Body of pancreas (tissue), 4 donors: ENCODE results near the gene ABCC9. TPM values are rescaled to one million over a fixed set of nuclear protein-coding genes. Genes with fewer than 3 reads are reported as not detected.

Experiments
- ATAC-seq: fragments of 150-250 bp; one replicate; pipeline ENCODE4 v1.9.1; 2016
- DNase-seq, 4 donors: peaks; one replicate each; pipeline ENCODE4 v3.0.0-alpha.2; 2019
- H3K27ac ChIP-seq, 4 donors: fragments of 200-600 bp; sonication (generic); 1 replicate in 3 of 4; 2 replicates in 1 of 4; pipeline versions ENCODE4 v1.5.1 to v1.6.1; 2016 to 2019; ENCODE audit warnings: mild to moderate bottlenecking in 1 of 4, mixed read lengths in 1 of 4, moderate library complexity in 1 of 4
- H3K27me3 ChIP-seq, 2 donors: fragments of 200-600 bp; sonication (generic); one replicate each; pipeline ENCODE4 v1.6.0; 2016; ENCODE audit warnings: mild to moderate bottlenecking in 1 of 2
- H3K36me3 ChIP-seq, 2 donors: fragments of 200-600 bp; sonication (generic); replicated peaks in 1 of 2; 2 replicates each; pipeline ENCODE4 v1.5.1; 2016; ENCODE audit warnings: low read depth in 2 of 2; ENCODE audit not compliant: insufficient read depth in 1 of 2
- H3K4me1 ChIP-seq: fragments of 200-600 bp; sonication (generic); one replicate; pipeline ENCODE4 v1.6.0; 2016
- H3K4me3 ChIP-seq, 2 donors: fragments of 200-600 bp; sonication (generic); 1 replicate in 1 of 2; 2 replicates in 1 of 2; pipeline ENCODE4 v1.5.1; 2016 to 2019
- H3K9me3 ChIP-seq, 3 donors: fragments of 200-600 bp; sonication (generic); 1 replicate in 2 of 3; 2 replicates in 1 of 3; pipeline ENCODE4 v1.5.1; 2016
- CTCF ChIP-seq, 7 experiments: fragments of 450-650 bp in 4 of 7; fragments of 200-600 bp in 3 of 7; sonication (generic) in 3 of 7; IDR thresholded peaks; one replicate each; pipeline ENCODE4 v1.5.1; 2016 to 2019; ENCODE audit warnings: antibody characterized with exemption in 7 of 7
- POLR2A ChIP-seq, 3 donors: fragments of 450-650 bp; IDR thresholded peaks; one replicate each; pipeline ENCODE4 v1.6.1; 2016; ENCODE audit warnings: antibody characterized with exemption in 3 of 3, mild to moderate bottlenecking in 2 of 3
- WGBS, 2 donors: methylation state at CpG; one replicate each; pipeline ENCODE4 v1.1.5; 2017; 5-methylcytosine and 5-hydroxymethylcytosine counted together
- intact Hi-C: fragments of 100-400 bp; cut with DNase I; formaldehyde crosslinking; loops from one replicate; pipeline ENCODE4 v1.15.1; 2023
- total RNA-seq, 2 donors: library from RNA; depleted of rRNA; stranded (reverse); fragments of >200 nt; gene quantifications; one replicate each; pipeline ENCODE4 v1.1.0, GENCODE V29; 2016

ABCC9 gene
- total RNA-seq, 2 donors from 2014 or later: 12.2 to 13.2 TPM

GRCh38 chr12:21825886-21826617 is 115.2 kb downstream of the ABCC9 start:
- WGBS, 2 donors: 61 to 66% methylated on average over 2 of the region's 2 CpGs
- Histone ChIP-seq H3K36me3 (no peaks in the 10 kb centered on the region), H3K4me1 (peaks cover 23% of the 10 kb centered on the region), H3K9me3 (no peaks in the 10 kb centered on the region), H3K4me3 (no peak overlapping the region), H3K27ac (peak overlapping the region in 2 of 4 donors; percentile 48 to 52), H3K27me3 (no peaks in the 10 kb centered on the region)
- intact Hi-C loops: no loop called here
- no peak for ATAC-seq
- TF ChIP-seq CTCF (IDR thresholded peaks at IDR 0.05) (no peak), POLR2A (IDR thresholded peaks at IDR 0.05) (no peak)
- no peak for DNase-seq

- 89 to 91% methylated on average over 8 of the region's 8 CpGs for WGBS, 2 donors
- DNase-seq (peak in 3 of 4 donors; percentile 7 to 14 (median 11)), ATAC-seq (peak; percentile 26)
Observed at GRCh38 chr12:21823581-21823980, 117.6 kb downstream of the ABCC9 start.

GRCh38 chr12:21819678-21820077 is 121.5 kb downstream of the ABCC9 start:
- Histone ChIP-seq H3K27ac (no peak overlapping the region), H3K4me1 (peaks cover 8% of the 10 kb centered on the region), H3K4me3 (no peak overlapping the region), H3K36me3 (no peaks in the 10 kb centered on the region), H3K9me3 (no peaks in the 10 kb centered on the region), H3K27me3 (no peaks in the 10 kb centered on the region)
- intact Hi-C loops: no loop called here
- ATAC-seq: no peak
- TF ChIP-seq CTCF (IDR thresholded peaks at IDR 0.05) (no peak), POLR2A (IDR thresholded peaks at IDR 0.05) (no peak)
- DNase-seq: no peak

More at GRCh38 chr12:21823581-21823980, 117.6 kb downstream of the ABCC9 start:
- no peaks in the 10 kb centered on the region for H3K9me3 ChIP-seq
- H3K4me3 ChIP-seq: no peak overlapping the region
- intact Hi-C loops: no loop called here
- H3K27ac ChIP-seq: no peak overlapping the region
- peaks cover 30% of the 10 kb centered on the region for H3K4me1 ChIP-seq
- no peak for TF ChIP-seq POLR2A (IDR thresholded peaks at IDR 0.05)
- no peak for TF ChIP-seq CTCF (IDR thresholded peaks at IDR 0.05)
- no peaks in the 10 kb centered on the region for H3K36me3 ChIP-seq
- H3K27me3 ChIP-seq: no peaks in the 10 kb centered on the region

- DNase-seq (no peak), ATAC-seq (no peak)
- H3K4me3 ChIP-seq: no peak overlapping the region
- no peaks in the 10 kb centered on the region for H3K27me3 ChIP-seq
- 41 to 47% methylated on average over 2 of the region's 2 CpGs for WGBS, 2 donors
- TF ChIP-seq POLR2A (IDR thresholded peaks at IDR 0.05): no peak
- TF ChIP-seq CTCF (IDR thresholded peaks at IDR 0.05): no peak
- no peak overlapping the region for H3K27ac ChIP-seq
- no peaks in the 10 kb centered on the region for H3K9me3 ChIP-seq
- H3K4me1 ChIP-seq: peaks cover 11% of the 10 kb centered on the region
- no peaks in the 10 kb centered on the region for H3K36me3 ChIP-seq
- intact Hi-C loops: no loop called here
Observed at GRCh38 chr12:21819236-21819635, 122.0 kb downstream of the ABCC9 start.

- intact Hi-C loops: no loop called here
- H3K27ac ChIP-seq: no peak overlapping the region
- no peaks in the 10 kb centered on the region for H3K36me3 ChIP-seq
- TF ChIP-seq POLR2A (IDR thresholded peaks at IDR 0.05) (no peak), CTCF (IDR thresholded peaks at IDR 0.05) (no peak)
- 19 to 33% methylated on average over 2 of the region's 2 CpGs for WGBS, 2 donors
- H3K27me3 ChIP-seq: no peaks in the 10 kb centered on the region
- H3K9me3 ChIP-seq: no peaks in the 10 kb centered on the region
- no peak for DNase-seq
- ATAC-seq: no peak
- no peak overlapping the region for H3K4me3 ChIP-seq
- H3K4me1 ChIP-seq: peaks cover 14% of the 10 kb centered on the region
Observed at GRCh38 chr12:21818627-21819026, 122.6 kb downstream of the ABCC9 start.
